Loucy (cell line): Measurements from ENCODE around the gene MDN1.

Experiments used
- H2AFZ ChIP-seq: fragments of 200-600 bp; sonication (generic); 2 replicates; pipeline ENCODE4 v1.6.0; 2016; ENCODE audit warnings: antibody characterized with exemption, mild to moderate bottlenecking, low read length, moderate library complexity
- H3F3A ChIP-seq: fragments of 200-600 bp; 2 replicates; pipeline ENCODE4 v1.6.0; 2016; ENCODE audit warnings: antibody characterized with exemption, low read depth, mild to moderate bottlenecking
- H3K27me3 ChIP-seq: fragments of 200-600 bp; sonication (generic); 2 replicates; pipeline ENCODE4 v1.6.1; 2014; ENCODE audit warnings: low read length, mild to moderate bottlenecking; ENCODE audit not compliant: insufficient read depth, poor library complexity, severe bottlenecking
- H3K36me3 ChIP-seq: fragments of 200-600 bp; sonication (generic); 2 replicates; pipeline ENCODE4 v1.6.1; 2016; ENCODE audit warnings: low read length; ENCODE audit not compliant: insufficient read depth
- H3K4me1 ChIP-seq: fragments of 200-600 bp; sonication (generic); 2 replicates; pipeline ENCODE4 v1.5.1; 2014; ENCODE audit warnings: low read length, mild to moderate bottlenecking; ENCODE audit not compliant: insufficient read depth, poor library complexity, severe bottlenecking
- H3K4me2 ChIP-seq: fragments of 200-600 bp; sonication (generic); 2 replicates; pipeline ENCODE4 v1.6.0; 2014; ENCODE audit warnings: antibody characterized with exemption, low read length, low read depth, mild to moderate bottlenecking; ENCODE audit not compliant: poor library complexity, severe bottlenecking
- H3K4me3 ChIP-seq: fragments of 200-600 bp; sonication (generic); 2 replicates; pipeline ENCODE4 v1.5.1; 2014; ENCODE audit warnings: low read length, mild to moderate bottlenecking, mixed read lengths; ENCODE audit not compliant: poor library complexity, severe bottlenecking
- H3K79me2 ChIP-seq: fragments of 200-600 bp; sonication (generic); 2 replicates; pipeline ENCODE4 v1.6.1; 2014; ENCODE audit warnings: low read length; ENCODE audit not compliant: insufficient read depth
- H3K9ac ChIP-seq: fragments of 200-600 bp; sonication (generic); 2 replicates; pipeline ENCODE4 v1.6.0; 2014; ENCODE audit warnings: mild to moderate bottlenecking, low read depth, low read length, moderate library complexity; ENCODE audit not compliant: poor library complexity, severe bottlenecking
- H3K9me2 ChIP-seq: fragments of 200-600 bp; sonication (generic); replicated peaks from 2 replicates; pipeline ENCODE4 v1.6.1; 2016; ENCODE audit warnings: low read depth, low read length, mixed read lengths
- H3K9me3 ChIP-seq: fragments of 200-600 bp; sonication (generic); 2 replicates; pipeline ENCODE4 v1.6.1; 2014; ENCODE audit warnings: mild to moderate bottlenecking, antibody characterized with exemption, low read length, low read depth; ENCODE audit not compliant: insufficient read depth
- H4K20me1 ChIP-seq: fragments of 200-600 bp; sonication (generic); 2 replicates; pipeline ENCODE4 v1.6.0; 2014; ENCODE audit warnings: antibody characterized with exemption, low read length, mild to moderate bottlenecking; ENCODE audit not compliant: insufficient read depth, poor library complexity, severe bottlenecking
- EZH2phosphoT487 ChIP-seq: fragments of 200-600 bp; IDR thresholded peaks from 2 replicates; pipeline ENCODE4 v1.6.1; 2018; ENCODE audit warnings: antibody characterized with exemption, mild to moderate bottlenecking, moderate library complexity, borderline replicate concordance
- TF ChIP-seq, protein P1 (sequence below): fragments of 200-600 bp; sonication (generic); conservative IDR thresholded peaks from 2 replicates; pipeline ENCODE4 v1.5.1; 2014; ENCODE audit warnings: mild to moderate bottlenecking, antibody characterized with exemption, low read length

The MDN1 gene, protein sequence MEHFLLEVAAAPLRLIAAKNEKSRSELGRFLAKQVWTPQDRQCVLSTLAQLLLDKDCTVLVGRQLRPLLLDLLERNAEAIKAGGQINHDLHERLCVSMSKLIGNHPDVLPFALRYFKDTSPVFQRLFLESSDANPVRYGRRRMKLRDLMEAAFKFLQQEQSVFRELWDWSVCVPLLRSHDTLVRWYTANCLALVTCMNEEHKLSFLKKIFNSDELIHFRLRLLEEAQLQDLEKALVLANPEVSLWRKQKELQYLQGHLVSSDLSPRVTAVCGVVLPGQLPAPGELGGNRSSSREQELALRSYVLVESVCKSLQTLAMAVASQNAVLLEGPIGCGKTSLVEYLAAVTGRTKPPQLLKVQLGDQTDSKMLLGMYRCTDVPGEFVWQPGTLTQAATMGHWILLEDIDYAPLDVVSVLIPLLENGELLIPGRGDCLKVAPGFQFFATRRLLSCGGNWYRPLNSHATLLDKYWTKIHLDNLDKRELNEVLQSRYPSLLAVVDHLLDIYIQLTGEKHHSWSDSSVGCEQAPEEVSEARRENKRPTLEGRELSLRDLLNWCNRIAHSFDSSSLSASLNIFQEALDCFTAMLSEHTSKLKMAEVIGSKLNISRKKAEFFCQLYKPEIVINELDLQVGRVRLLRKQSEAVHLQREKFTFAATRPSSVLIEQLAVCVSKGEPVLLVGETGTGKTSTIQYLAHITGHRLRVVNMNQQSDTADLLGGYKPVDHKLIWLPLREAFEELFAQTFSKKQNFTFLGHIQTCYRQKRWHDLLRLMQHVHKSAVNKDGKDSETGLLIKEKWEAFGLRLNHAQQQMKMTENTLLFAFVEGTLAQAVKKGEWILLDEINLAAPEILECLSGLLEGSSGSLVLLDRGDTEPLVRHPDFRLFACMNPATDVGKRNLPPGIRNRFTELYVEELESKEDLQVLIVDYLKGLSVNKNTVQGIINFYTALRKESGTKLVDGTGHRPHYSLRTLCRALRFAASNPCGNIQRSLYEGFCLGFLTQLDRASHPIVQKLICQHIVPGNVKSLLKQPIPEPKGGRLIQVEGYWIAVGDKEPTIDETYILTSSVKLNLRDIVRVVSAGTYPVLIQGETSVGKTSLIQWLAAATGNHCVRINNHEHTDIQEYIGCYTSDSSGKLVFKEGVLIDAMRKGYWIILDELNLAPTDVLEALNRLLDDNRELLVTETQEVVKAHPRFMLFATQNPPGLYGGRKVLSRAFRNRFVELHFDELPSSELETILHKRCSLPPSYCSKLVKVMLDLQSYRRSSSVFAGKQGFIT (N-terminal part only)

DNA sequence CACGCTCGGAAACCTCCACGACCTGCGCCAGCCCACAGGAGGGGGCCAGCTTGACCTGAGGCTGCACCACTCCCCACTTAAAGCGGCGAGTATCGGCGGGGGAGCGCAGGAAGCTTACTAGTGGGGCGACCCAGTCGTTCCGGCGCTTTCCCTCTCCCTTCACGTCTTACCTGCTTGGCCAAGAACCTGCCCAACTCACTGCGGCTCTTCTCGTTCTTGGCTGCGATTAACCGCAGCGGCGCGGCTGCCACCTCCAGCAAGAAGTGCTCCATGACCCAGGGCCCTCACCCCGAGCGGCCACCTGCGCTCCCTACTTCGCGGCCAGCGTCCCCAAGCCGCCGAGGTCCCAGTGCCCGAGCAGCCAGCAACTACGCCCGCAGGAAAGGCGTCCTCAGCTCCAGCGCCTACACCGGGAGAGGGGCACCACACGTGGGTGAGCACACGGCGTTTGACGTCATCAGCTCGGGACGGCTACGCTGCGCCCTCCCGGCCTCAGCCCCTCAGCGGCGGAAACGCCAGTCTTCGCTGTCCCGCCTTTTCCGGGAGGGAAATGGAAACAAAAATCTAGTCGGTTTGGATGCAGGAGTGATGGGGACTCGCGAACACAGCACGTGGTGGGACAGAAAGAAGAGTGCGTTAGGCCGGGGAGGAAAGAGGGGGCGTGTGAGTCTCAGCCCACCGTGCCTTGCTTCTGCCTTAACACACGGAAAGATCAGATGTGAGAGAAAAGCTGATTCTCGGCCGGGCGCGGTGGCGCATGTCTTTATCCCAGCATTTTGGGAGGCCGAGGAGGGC lies at the start of gene MDN1:
MDN1 (minus strand) TSS at position 459 of the 795 bp plus-strand sequence; CDS start at position 272, 187 bp downstream.
- Histone ChIP-seq H3K4me1 (peaks cover 29% of the 10 kb centered on the region), H3K27me3 (no peaks in the 10 kb centered on the region), H3K9me2 (no peaks in the 10 kb centered on the region), H3K79me2 (peaks cover 59% of the 10 kb centered on the region), H3K9ac (peak within 1 kb of the TSS; percentile 85), H4K20me1 (peaks cover 6% of the 10 kb centered on the region), H3K4me2 (peak within 1 kb of the TSS; percentile 85), H3F3A (no peaks in the 10 kb centered on the region), H3K36me3 (no peaks in the 10 kb centered on the region), H2AFZ (peak within 1 kb of the TSS; percentile 97), H3K9me3 (no peaks in the 10 kb centered on the region), H3K4me3 (peak within 1 kb of the TSS; percentile 95)
- TF ChIP-seq, protein P1, sequence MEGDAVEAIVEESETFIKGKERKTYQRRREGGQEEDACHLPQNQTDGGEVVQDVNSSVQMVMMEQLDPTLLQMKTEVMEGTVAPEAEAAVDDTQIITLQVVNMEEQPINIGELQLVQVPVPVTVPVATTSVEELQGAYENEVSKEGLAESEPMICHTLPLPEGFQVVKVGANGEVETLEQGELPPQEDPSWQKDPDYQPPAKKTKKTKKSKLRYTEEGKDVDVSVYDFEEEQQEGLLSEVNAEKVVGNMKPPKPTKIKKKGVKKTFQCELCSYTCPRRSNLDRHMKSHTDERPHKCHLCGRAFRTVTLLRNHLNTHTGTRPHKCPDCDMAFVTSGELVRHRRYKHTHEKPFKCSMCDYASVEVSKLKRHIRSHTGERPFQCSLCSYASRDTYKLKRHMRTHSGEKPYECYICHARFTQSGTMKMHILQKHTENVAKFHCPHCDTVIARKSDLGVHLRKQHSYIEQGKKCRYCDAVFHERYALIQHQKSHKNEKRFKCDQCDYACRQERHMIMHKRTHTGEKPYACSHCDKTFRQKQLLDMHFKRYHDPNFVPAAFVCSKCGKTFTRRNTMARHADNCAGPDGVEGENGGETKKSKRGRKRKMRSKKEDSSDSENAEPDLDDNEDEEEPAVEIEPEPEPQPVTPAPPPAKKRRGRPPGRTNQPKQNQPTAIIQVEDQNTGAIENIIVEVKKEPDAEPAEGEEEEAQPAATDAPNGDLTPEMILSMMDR, result no peak

DNA sequence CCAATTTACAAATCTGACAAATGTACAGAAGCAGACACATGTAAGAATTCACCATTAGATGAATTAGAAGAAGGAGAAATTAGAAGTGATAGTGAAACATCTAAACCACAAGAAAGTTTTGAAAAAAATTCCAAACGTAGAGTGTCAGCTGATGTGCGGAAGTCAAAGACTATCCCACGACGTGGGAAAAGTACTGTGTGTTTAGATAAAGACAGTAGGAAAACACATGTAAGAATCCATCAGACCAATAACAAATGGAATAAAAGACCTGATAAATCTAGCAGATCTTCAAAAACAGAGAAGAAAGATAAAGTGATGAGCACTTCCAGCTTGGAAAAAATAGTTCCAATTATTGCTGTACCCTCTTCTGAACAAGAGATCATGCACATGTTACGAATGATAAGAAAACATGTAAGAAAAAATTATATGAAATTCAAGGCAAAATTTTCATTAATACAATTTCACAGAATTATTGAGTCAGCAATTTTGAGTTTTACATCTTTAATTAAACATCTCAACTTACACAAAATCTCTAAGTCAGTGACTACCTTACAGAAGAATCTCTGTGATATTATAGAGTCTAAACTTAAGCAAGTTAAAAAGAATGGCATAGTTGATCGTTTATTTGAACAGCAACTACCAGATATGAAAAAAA lies 46.6 kb upstream of the MDN1 start:
- Histone ChIP-seq H3K36me3 (peaks cover 53% of the 10 kb centered on the region; the same call in 1 of the 2 replicates), H4K20me1 (no peaks in the 10 kb centered on the region), H3K9me3 (no peaks in the 10 kb centered on the region), H3K9me2 (no peaks in the 10 kb centered on the region), H3K27me3 (no peaks in the 10 kb centered on the region), H3K4me1 (no peaks in the 10 kb centered on the region), H3K79me2 (no peaks in the 10 kb centered on the region), H3K4me3 (no peak overlapping the region), H3F3A (no peaks in the 10 kb centered on the region), H3K9ac (no peak overlapping the region), H2AFZ (no peak overlapping the region), H3K4me2 (no peak overlapping the region)
- TF ChIP-seq, protein P1, result no peak
- no peak for TF ChIP-seq EZH2phosphoT487
